Measurements from ENCODE around the gene SLC7A5.
"Not testable (repeated sequence)": the region's sequence is repeated elsewhere in the genome, so short reads cannot be mapped to it uniquely, and the experiment has no call there.

The SLC7A5 gene

DNA sequence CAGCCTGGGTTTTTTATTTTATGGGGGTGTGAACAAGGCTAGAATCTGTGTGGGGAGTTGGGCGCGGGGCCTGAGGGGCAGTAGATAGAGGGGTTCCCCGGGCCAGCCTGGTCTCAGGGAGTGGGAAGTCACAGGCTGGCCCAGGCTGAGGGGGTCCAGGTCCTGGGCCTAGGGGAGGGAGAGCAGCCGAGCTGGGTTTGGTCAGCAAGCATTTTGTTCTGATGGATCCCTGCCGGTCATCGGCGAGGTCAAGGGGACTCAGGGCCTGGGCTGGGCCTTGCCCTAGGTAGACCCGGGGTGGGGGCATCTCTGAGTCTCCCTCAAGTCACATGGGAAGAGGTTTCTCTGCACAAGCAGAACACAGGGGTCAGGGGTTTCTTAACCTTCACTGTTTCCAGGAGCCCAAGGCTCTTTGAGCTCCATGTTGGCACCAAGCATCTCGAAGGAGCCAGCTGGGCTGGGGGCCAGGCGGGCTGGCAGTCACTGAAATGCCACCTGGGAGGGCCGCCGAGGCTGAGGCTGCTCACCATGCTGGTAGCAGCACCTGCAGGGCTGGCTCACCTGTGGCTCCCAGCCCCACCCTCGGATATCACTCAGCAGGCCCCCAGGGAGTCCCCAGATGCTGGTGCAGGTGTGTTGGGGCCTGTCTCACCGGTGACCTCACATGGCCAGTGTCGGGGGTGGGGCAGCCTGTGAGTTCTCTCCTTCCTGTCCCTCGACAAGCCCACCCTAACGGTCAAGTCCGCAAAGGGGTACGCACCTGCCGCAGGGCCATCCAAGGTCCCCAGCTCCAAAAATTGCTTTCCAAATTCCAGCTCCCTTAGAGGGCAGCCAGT lies 41.0 kb downstream of the SLC7A5 start:
- H2AFZ ChIP-seq (ENCODE audit: low read depth) = no peak overlapping the region
- peaks cover 6% of the 10 kb centered on the region; the same call in 1 of the 2 replicates for H3K27me3 ChIP-seq (ENCODE audit: insufficient read depth, low read depth)
- no peak overlapping the region for H3K4me3 ChIP-seq (IDR thresholded peaks at IDR 0.05; ENCODE audit: insufficient read depth, low read depth, low read length)
- H3K4me1 ChIP-seq (ENCODE audit: low read depth, poor library complexity, severe bottlenecking) = no peaks in the 10 kb centered on the region
- no peak overlapping the region for H3K9ac ChIP-seq
- H3K27ac ChIP-seq = no peak overlapping the region
- no peaks in the 10 kb centered on the region for H3K79me2 ChIP-seq (ENCODE audit: insufficient read depth, low read depth)
- TF ChIP-seq CTCF (conservative IDR thresholded peaks at IDR 0.05; ENCODE audit: low read depth, low read length) = no peak
- no peaks in the 10 kb centered on the region for H3K36me3 ChIP-seq (ENCODE audit: insufficient read depth)
- H3K4me2 ChIP-seq = no peak overlapping the region
- H4K20me1 ChIP-seq (ENCODE audit: insufficient read depth) = no peaks in the 10 kb centered on the region

GRCh38 chr16:87827588-87827915 lies 41.8 kb downstream of the SLC7A5 start:
- not testable (repeated sequence) for H2AFZ ChIP-seq (ENCODE audit: low read depth); H3K9ac ChIP-seq; H3K4me2 ChIP-seq; H3K36me3 ChIP-seq (ENCODE audit: insufficient read depth); H3K4me1 ChIP-seq (ENCODE audit: low read depth, poor library complexity, severe bottlenecking); H3K79me2 ChIP-seq (ENCODE audit: insufficient read depth, low read depth); H3K27ac ChIP-seq; H4K20me1 ChIP-seq (ENCODE audit: insufficient read depth); H3K4me3 ChIP-seq (IDR thresholded peaks at IDR 0.05; ENCODE audit: insufficient read depth, low read depth, low read length)
- H3K27me3 ChIP-seq (ENCODE audit: insufficient read depth, low read depth) = peaks cover 12% of the 10 kb centered on the region; the same call in 1 of the 2 replicates

GRCh38 chr16:87826798-87827587 lies 42.3 kb downstream of the SLC7A5 start:
- Histone ChIP-seq H3K27ac (no peak overlapping the region), H2AFZ (ENCODE audit: low read depth) (no peak overlapping the region), H3K4me1 (ENCODE audit: low read depth, poor library complexity, severe bottlenecking) (no peaks in the 10 kb centered on the region), H3K27me3 (ENCODE audit: insufficient read depth, low read depth) (peaks cover 17% of the 10 kb centered on the region; the same call in 1 of the 2 replicates), H4K20me1 (ENCODE audit: insufficient read depth) (no peaks in the 10 kb centered on the region), H3K4me3 (IDR thresholded peaks at IDR 0.05; ENCODE audit: insufficient read depth, low read depth, low read length) (no peak overlapping the region), H3K79me2 (ENCODE audit: insufficient read depth, low read depth) (no peaks in the 10 kb centered on the region), H3K36me3 (ENCODE audit: insufficient read depth) (no peaks in the 10 kb centered on the region), H3K9ac (no peak overlapping the region), H3K4me2 (no peak overlapping the region)
- no peak for TF ChIP-seq CTCF (conservative IDR thresholded peaks at IDR 0.05; ENCODE audit: low read depth, low read length)

DNA sequence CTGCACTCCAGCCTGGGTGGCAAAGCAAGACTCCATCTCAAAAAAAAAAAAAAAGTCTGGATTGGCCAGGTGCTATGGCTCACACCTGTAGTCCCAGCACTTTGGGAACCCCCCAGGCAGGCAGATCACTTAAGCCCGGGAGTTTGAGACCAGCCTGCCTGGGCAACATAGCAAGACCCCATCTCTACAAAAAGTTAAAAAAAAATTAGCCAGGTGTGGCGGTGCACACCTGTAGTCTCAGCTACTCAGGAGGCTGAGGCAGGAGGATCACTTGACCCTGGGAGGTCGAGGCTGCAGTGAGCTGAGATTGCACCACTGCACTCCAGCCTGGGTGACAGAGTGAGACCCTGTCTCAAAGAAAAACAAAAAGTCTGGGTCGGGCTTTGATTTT lies 42.9 kb downstream of the SLC7A5 start:
- not testable (repeated sequence) for H2AFZ ChIP-seq (ENCODE audit: low read depth); H4K20me1 ChIP-seq (ENCODE audit: insufficient read depth); H3K36me3 ChIP-seq (ENCODE audit: insufficient read depth); H3K27ac ChIP-seq; H3K4me1 ChIP-seq (ENCODE audit: low read depth, poor library complexity, severe bottlenecking); H3K9ac ChIP-seq; H3K4me2 ChIP-seq; H3K79me2 ChIP-seq (ENCODE audit: insufficient read depth, low read depth); H3K4me3 ChIP-seq (IDR thresholded peaks at IDR 0.05; ENCODE audit: insufficient read depth, low read depth, low read length)
- H3K27me3 ChIP-seq (ENCODE audit: insufficient read depth, low read depth) = peaks cover 17% of the 10 kb centered on the region; the same call in 1 of the 2 replicates

- not testable (repeated sequence) for H3K36me3 ChIP-seq (ENCODE audit: insufficient read depth); H4K20me1 ChIP-seq (ENCODE audit: insufficient read depth); H3K4me3 ChIP-seq (IDR thresholded peaks at IDR 0.05; ENCODE audit: insufficient read depth, low read depth, low read length); H3K79me2 ChIP-seq (ENCODE audit: insufficient read depth, low read depth); H3K9ac ChIP-seq; H3K27ac ChIP-seq; H3K4me2 ChIP-seq; H3K4me1 ChIP-seq (ENCODE audit: low read depth, poor library complexity, severe bottlenecking); H2AFZ ChIP-seq (ENCODE audit: low read depth)
- peaks cover 17% of the 10 kb centered on the region; the same call in 1 of the 2 replicates for H3K27me3 ChIP-seq (ENCODE audit: insufficient read depth, low read depth)
These were observed 43.5 kb downstream of the SLC7A5 start for GRCh38 chr16:87825842-87826120.

Data from KMS-11 (cell line).